GM12875 (cell line): ENCODE measurements around the gene POLR2H.
A peak's percentile ranks its signal among the peaks of the same experiment; 100 is the strongest.

Source experiments
- H3K4me3 ChIP-seq: one replicate; pipeline ENCODE4 v1.5.1; 2011; ENCODE audit warnings: low read depth, low read length, control low read depth
- CTCF ChIP-seq: IDR thresholded peaks from 2 replicates; pipeline ENCODE4 v1.5.1; 2011; ENCODE audit warnings: low read depth, mild to moderate bottlenecking, control low read depth, inconsistent platforms, low read length, moderate library complexity, borderline replicate concordance; ENCODE audit not compliant: insufficient read depth

POLR2H gene

GRCh38 chr3:184317201-184317600, 44.3 kb upstream of the POLR2H start:
- H3K4me3 ChIP-seq: peak overlapping the region; percentile 5

GRCh38 chr3:184320104-184320445, 41.4 kb upstream of the POLR2H start:
- no peak for TF ChIP-seq CTCF
- H3K4me3 ChIP-seq: no peak overlapping the region

More at GRCh38 chr3:184317201-184317600, 44.3 kb upstream of the POLR2H start:
- no peak for TF ChIP-seq CTCF

GRCh38 chr3:184321666-184322065, 39.8 kb upstream of the POLR2H start:
- no peak for TF ChIP-seq CTCF
- H3K4me3 ChIP-seq: no peak overlapping the region

GRCh38 chr3:184322731-184323487, 38.6 kb upstream of the POLR2H start:
- no peak overlapping the region for H3K4me3 ChIP-seq
- TF ChIP-seq CTCF: no peak

GRCh38 chr3:184323696-184324095, 37.8 kb upstream of the POLR2H start:
- H3K4me3 ChIP-seq: no peak overlapping the region
- TF ChIP-seq CTCF: no peak

- no peak overlapping the region for H3K4me3 ChIP-seq
- no peak for TF ChIP-seq CTCF
Observed at GRCh38 chr3:184325269-184325668, 36.2 kb upstream of the POLR2H start.

- no peak for TF ChIP-seq CTCF
- H3K4me3 ChIP-seq: no peak overlapping the region
Observed at GRCh38 chr3:184325715-184326369, 35.7 kb upstream of the POLR2H start.
